ENCODE results near the gene MATR3.
"Not testable (repeated sequence)": the region's sequence is repeated elsewhere in the genome, so short reads cannot be mapped to it uniquely, and the experiment has no call there.

The MATR3 gene

DNA sequence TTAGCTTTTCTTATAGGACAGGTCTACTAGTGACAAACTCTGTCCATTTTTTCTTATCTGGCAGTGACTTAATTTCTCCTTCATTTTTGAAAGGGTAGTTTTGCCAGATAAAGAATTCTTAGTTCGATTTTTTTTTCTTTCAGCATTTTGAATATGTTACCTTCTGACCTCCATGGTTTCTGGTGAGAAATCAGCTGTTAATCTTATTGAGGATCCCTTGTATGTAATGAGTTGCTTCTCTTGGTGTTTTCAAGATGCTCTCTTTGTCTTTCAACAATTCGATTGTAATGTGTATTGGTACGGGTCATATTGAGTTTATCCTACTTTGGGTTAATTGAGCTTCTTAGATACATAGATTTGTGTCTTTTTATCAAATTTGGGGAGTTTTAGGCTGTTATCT, 60.6 kb downstream of the MATR3 start:
- no peak for DNase-seq

DNA sequence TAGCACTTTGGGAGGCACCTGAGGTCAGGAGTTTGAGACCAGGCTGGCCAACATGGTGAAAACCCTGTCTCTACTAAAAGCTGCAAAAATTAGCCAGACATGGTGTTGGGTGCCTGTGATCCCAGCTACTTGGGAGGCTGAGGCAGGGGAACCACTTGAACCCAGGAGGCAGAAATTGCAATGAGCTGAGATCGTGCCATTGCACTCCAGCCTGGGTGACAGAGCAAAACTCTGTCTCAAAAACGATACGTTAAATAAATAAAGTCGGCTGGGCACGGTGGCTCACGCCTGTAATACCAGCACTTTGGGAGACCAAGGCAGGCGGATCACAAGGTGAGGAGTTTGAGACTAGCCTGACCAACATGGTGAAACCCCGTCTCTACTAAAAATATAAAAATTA, 62.4 kb downstream of the MATR3 start:
- not testable (repeated sequence) for DNase-seq

DNA sequence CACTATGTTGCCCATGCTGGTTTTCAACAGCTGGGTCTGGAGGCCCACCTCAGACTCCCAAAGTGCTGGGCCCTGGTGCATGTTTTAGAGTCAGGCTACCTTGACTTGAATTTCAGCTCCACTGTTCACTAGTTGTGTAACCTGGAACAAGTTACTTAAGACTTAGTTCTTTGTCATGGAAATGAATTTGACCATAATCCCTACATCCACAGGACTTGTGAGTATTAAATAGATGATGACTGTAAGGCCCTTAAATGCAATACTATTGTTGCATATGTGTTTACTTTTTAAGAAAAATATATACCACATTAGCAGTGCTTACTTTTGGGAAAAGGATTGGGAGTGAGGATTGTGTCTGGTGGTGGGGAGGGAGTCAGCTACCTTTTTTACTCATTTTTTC, 64.5 kb downstream of the MATR3 start:
- no peak for DNase-seq

DNA sequence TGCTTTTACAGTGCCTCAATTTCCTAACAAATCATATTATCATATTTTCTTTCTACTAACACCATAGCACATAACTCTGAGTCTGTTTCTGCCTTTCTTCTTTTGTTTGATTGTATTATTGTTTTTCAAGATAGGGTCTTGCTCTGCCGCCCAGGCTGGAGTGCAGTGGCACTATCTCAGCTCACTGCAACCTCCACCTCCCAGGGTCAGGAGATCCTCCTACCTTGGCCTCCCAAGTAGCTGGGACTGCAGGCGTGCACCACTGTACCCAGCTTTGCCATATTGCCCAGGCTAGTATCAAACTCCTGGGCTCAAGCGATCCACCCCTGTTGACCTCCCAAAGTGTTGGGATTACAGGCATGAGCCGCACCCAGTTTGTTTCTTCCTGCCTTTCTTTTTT, 66.8 kb downstream of the MATR3 start:
- no peak for DNase-seq

DNA sequence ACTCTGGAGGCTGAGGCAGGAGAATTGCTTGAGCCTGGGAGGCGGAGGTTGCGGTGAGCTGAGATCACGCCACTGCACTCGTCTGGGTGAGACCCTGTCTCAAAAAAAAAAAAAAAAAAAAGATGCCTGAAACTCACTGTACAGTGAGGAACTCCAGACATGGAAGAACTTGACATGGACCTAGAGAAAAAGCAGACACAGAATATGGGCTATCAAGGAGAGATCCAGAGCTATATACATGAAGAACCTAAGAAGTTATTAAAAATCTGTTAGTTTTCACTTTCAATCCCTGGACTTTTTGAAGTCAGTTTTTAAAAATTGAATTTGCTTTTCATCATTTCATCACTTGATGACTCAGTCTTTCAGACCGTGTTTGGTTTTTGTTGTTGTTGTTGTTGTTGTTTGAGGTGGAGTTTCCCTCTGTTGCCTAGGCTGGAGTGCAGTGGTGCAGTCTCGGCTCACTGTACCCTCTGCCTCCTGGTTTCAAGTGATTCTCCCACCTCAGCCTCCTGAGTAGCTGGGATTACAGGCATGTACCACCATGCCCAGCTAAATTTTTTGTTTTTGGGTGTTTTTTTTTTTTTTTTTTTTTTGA, 68.4 kb downstream of the MATR3 start:
- DNase-seq, result no peak

DNA sequence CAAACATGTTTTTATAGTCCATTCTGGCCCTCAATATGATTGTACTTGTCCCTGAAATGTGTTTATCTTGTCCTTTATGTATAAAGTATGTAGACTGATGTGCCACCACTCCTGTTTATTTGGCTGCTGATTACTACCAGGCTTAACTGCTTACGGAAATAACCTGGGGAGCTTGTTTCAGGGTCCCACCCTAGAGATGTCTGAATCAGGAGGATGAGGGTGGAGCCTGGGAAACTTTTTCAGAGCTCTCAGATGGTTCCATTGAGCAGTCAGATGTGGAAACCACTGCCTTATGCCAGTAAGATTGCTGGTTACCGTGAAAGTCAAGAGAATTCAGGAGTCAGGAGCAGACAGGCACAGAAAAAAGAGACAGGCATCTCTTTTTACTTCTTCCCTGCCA, 70.4 kb downstream of the MATR3 start:
- no peak for DNase-seq

DNA sequence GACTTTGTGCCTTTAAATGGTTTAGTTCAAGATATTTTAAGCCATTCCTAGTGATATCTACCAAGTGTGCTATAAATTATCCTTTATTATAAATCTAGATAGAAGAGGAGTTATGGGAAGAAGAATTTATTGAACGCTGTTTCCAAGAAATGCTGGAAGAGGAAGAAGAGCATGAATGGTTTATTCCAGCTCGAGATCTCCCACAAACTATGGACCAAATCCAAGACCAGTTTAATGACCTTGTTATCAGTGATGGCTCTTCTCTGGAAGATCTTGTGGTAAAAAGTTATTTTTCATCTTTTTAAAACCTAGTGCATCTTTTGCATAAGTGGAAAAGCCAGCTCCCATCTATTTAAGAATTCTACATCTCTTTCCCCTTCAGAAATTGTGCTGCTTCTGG, 70.9 kb downstream of the MATR3 start:
- no peak for DNase-seq

DNA sequence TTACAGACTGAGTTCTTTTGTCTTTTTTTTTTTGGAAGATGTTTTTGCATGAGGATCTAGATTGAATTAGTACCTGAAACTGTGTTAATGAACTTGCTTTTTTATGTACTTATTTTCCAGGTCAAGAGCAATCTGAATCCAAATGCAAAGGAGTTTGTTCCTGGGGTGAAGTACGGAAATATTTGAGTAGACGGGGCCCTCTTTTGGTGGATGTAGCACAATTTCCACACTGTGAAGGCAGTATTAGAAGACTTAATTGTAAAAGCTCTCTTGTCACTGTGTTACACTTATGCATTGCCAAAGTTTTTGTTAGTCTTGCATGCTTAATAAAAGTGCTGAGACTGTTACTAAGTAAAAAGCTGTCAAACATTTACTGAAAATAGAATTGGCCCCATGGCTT, 75.1 kb downstream of the MATR3 start:
- no peak for DNase-seq

DNA sequence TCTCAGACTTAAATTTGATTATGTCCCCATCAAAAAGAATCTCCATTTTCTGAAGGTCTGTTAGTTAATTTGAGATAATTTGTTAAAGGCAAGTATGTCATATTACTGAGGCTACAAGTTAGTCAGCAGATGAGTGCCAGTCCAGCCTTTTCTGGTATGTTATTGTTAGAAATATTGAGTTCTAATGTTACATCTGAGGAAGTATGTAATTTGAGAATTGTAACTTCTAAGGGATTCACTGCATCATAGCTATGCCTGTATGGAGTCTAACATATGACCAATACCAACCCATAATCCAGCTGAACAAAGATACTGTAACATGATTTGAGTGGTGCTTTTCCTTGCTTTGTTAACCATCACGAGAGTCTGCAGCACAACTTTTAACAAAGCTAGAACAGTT, 75.6 kb downstream of the MATR3 start:
- no peak for DNase-seq

DNA sequence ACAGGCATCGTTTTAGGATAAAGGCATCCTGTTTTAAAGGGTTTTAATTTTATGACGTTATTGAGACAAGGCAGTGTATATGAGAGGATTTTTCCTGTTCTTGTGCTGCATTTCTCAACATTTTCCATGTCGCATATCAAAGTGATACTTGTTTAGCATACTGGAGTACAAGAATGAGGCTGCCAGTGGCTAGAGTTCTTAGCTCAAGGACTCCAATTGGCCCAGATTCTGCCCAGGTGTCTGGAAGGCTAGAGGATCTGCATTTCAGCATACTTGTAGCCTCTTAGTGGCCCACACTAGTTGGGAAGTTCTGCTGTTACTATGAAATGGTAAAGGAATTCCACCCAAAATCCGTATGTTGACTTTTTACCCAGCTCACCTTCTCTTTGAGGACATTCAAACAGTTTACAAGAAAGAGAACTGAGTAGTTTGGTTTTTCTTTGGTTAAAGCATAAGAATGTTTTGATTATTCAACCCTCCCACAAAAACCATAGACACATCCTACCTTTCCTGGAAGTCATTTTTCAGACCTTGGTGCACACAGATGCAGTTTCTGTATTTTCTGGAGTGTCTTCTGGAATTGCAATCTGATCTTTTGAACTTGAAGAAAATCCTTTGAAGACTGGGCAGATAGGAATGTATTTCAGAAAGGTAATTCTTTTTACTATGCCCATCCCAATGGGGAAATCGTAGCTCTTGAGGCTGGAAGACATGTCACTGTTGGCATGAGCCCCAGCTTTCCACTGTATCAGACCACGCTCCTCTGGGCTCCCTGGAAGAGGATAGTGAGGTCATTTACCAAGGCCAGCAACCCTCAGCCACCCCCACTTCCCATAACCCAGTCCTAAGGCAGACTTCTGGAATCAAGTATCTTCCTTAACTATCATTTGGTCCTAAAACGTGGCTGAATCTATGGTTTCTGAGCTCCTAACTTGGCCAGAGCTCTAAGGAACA, 78.2 kb downstream of the MATR3 start:
- no peak for DNase-seq

DNA sequence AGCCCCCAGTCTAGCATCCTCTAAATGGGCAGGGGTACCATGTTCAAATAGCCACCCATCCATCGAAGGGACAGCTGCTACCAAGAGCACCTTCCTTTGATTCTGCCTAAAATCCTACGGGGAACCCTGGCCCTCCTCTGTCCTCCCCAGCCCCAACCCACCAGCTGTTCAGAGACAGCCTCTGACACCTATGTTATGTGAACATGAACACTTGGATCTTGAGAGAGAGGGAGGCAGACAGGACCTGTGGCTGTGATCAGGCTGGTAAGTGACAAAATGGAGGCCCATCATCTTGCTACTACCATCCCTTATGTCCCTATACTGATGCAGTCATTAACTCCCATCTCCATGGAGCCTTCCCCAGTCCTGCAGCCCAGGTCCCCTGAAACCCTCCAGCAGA, 81.4 kb downstream of the MATR3 start:
- DNase-seq, result no peak

DNA sequence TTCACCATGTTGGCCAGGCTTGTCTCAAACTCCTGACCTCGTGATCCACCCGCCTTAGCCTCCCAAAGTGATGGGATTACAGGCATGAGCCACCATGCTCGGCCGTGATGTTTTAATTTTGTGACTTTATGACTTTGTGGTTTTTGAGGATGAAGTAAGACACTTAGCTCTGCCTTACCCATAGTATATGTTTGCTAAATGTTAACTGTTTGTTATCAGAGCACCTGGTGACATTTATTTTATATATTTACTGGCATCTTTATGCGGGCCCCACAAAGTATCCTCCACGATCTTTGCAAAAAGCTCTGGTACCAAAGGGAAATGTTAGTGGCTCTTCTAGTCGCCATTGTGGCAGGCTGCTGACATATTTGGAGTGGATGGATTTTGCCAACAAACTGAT, 82.8 kb downstream of the MATR3 start:
- no peak for DNase-seq

DNA sequence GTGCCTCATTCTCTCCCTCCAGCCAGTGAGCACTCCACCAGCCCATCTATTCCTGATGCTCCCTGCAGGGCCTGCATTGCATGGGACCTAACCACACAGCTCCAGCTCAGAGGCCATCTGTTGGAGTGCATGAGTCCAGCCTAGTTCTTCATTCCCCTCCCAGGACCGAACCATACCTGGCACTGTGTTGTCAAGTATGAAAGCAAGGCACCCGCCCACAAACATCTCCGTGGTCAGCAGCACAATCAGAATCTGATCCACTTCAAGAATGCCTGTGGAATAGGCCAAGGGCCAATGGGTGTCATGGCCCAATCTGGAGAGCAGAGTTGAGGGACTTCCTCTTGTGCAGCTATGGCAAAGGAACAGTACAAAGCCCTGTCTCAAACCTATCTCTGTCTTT, 83.7 kb downstream of the MATR3 start:
- DNase-seq, result no peak

DNA sequence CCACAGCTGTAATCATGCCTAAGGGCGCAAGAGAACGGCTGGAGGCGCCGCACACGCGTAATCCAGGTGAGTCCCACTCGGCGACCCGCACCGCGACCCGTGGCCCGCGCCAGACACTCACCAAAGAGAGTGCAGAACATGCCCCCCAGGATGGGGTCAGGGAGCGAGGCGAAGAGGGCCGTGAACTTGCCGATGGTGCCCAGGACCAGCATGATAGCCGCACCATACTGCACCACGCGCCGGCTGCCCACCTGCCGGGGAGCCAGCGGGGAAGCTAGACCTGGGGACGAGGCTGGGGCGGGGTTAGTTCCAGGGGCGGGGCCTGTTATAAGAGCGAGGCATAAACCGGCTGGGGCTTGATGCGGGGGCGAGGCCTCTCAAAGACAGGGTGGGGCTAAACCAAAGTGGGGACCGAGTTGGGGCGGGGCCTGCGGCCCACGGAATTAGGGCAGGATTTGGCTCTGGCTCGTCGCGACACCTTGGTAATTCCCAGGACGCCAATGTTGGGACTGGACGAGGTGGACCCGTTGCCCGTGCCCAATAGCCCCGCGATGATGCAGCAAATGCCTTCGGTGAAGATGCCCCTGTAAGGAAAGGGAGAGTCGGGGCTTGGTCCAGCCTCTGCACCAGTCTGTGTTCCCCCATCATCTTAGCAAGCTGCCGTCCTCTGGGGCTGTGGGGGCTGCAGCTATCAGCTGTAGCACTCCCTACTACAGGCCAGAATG, 84.7 kb downstream of the MATR3 start:
- no peak for DNase-seq

DNA sequence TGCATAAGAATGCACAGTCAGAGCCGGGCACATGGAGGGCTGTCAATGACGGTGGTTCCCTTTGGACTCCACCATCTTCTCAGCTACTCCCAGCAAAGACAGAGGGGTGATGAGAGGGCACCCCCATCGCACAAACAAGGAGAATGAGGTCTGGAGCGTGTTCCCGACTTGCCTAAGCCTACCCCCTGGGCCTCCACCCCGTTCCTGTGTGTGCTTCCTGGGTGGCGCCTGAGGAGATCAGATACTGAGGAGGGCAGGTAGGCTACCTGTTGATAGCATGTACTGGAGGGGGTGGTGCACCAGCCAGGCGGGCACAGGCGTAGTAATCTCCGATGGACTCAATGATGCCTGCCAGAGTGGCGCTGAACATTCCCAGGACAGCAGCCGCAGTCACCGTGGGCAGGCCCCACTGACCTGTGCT, 85.4 kb downstream of the MATR3 start:
- DNase-seq, result no peak

DNA sequence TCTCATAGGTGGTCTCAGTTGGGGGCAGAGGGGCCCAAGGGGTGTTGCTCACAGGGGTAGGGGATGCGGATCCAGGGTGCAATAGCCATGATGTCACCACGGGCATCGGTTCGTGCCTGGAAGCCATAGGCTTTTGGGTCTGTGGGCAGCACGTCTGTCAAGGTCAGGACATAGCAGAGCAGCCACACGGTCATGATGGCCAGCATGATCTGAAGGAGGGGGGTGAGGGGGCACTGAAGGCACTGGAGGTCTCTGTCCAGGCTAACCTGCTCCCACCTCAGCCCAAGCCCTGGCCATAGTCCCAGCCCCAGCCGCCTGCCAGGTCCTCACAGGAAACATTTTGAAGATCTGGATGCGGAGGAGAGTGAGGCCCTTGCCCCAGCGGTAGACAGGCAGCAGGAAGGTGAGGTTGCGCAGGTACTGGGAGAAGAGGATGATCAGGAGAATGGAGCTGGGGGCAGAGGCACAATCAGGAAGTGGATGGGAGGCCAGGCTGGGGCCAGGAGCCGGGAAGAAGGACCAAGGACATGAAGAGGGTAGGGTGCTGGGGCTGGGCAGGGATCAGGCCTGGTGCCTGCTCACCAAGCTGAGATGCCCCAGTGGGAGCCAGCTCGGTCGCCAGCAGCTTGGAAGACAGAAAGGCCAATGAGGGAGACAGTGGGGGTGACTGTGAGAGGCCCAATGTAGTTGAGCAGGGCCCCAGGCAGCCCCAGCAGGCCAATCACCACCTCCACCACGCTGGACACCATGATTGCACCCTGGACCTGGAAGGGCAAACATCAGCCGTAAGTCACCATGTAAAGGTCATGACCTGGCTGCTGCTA, 86.3 kb downstream of the MATR3 start:
- DNase-seq, result no peak
